Measurements from ENCODE around the gene GLI3.

The GLI3 gene

DNA sequence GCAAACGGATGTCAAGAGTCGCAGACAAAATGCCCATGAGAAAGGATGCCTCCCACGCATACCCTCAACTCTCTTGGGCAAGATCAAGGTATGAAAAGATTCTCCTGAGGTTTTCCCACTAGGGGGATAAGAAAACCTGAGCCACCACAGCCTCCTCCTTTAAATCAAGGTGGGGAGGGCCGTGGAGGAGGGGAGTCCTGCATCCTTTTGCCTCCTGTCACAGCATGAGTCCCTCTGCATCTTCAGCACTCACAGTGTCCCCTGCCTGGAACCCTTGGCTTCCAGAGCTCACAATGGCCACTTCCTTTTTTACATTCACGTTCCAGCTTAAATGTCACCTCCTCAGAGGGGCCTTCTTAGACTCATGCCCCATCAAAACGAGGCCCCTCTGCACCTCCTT is 207.6 kb downstream of the GLI3 start:
- no peak for DNase-seq (ENCODE audit: low read depth)
- TF ChIP-seq, protein P1, sequence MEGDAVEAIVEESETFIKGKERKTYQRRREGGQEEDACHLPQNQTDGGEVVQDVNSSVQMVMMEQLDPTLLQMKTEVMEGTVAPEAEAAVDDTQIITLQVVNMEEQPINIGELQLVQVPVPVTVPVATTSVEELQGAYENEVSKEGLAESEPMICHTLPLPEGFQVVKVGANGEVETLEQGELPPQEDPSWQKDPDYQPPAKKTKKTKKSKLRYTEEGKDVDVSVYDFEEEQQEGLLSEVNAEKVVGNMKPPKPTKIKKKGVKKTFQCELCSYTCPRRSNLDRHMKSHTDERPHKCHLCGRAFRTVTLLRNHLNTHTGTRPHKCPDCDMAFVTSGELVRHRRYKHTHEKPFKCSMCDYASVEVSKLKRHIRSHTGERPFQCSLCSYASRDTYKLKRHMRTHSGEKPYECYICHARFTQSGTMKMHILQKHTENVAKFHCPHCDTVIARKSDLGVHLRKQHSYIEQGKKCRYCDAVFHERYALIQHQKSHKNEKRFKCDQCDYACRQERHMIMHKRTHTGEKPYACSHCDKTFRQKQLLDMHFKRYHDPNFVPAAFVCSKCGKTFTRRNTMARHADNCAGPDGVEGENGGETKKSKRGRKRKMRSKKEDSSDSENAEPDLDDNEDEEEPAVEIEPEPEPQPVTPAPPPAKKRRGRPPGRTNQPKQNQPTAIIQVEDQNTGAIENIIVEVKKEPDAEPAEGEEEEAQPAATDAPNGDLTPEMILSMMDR (IDR thresholded peaks at IDR 0.05; ENCODE audit: insufficient read depth, low read depth, low read length, missing control alignments) = no peak
- no peak overlapping the region for H3K4me3 ChIP-seq (ENCODE audit: low read length)

DNA sequence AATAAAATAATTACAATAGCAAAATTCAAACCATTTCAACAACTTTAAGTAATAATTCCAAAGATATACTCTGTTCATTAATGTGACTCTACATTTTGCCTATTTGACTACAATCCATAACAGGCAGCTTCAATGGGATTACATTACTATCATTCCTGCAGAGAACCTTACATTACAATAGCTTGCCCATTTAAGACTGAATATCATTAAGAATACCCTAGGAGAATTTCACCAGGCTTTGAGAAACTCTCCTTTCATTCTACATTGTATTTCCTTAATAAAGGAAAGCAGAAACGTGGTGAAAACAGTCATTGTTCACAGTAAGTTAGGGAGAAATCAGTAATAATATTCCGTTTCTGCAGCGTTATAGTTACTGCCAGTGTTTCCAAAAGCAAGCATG is 209.5 kb downstream of the GLI3 start:
- TF ChIP-seq, protein P1 (IDR thresholded peaks at IDR 0.05; ENCODE audit: insufficient read depth, low read depth, low read length, missing control alignments) = no peak
- no peak overlapping the region for H3K4me3 ChIP-seq (ENCODE audit: low read length)
- DNase-seq (ENCODE audit: low read depth) = no peak

DNA sequence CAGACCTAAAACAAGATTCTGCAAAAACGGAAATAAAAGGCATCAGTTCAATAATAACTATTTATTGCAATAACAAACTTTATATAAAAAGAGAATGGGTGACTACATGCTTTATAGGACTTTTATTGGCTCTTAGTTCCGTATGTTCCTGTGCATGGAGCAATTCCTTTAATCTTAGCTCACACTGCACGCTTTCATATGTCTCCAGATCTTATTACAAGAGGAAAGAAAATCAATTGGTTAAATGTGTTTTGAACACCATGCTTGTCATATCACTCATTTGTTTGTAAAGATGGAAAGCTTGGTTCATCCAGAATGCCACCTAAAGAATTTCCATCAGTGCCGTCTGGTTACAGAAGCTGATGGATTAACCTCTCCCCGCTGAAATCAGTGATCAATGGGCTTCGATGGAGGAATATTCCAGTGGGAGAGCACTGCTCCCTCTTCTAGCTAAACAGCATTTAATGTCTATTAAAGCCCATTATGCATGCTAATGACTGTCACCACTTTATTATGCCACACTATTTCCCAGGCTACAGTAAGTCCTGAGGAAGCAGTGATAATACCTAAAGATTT is 210.3 kb downstream of the GLI3 start:
- TF ChIP-seq, protein P1 (IDR thresholded peaks at IDR 0.05; ENCODE audit: insufficient read depth, low read depth, low read length, missing control alignments) = no peak
- no peak for DNase-seq (ENCODE audit: low read depth)
- H3K4me3 ChIP-seq (ENCODE audit: low read length) = no peak overlapping the region

DNA sequence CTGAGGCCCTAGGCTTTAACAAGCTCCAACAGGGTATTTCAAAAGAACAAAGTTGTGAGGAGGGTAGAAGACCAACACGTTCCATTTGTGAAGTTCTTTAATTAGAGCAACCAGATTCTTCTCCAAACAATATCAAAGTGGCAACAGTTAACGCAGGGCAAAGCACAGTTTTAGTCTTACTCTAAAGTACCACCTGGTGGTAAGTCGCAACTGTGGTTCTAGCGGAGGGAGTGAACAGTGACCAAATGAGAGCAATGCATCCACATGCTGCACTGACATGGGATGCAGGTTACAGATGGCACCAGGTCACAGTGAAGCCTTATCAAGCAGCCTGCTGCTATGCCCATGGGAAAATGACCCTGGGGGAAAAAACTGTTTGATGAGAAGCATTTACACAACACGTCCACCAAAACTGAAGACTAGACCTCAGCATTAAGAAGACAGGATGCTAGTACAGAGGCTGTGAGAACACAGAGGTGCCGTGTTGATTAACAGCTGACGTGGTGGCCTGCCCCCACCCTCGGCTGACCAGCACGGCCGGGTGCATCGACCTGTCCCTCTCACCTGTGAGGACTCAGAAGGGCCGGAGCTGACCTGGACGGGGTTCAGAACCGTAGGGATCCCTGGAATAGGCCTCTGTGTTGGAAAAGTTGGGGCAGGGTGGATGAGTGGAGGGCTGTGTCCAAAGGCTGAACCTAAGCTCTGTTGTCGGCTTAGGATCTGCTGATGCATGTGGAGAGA is 211.2 kb downstream of the GLI3 start:
- H3K4me3 ChIP-seq (ENCODE audit: low read length) = no peak overlapping the region

DNA sequence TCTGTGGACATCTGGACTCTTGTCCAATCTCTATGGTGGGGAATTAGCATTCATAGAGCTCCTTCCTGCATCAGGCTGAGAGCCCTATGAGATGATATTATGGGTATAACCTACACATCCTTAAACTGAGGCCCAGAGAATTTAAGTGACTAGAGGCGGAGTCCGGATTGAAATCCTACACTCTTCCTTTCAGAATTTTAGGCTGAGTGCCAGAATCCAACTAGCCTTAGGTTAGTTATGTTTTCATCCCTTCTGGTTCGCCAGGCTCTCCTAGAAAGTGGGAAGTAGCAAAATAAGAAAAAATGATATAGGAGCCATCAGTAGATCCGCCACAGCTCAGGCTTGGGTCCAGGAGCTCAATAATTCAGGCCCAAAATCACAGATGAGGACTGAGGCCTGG is 212.5 kb downstream of the GLI3 start:
- TF ChIP-seq, protein P1 (IDR thresholded peaks at IDR 0.05; ENCODE audit: insufficient read depth, low read depth, low read length, missing control alignments) = no peak
- no peak for DNase-seq (ENCODE audit: low read depth)
- no peak overlapping the region for H3K4me3 ChIP-seq (ENCODE audit: low read length)

More for the DNA sequence above, 211.2 kb downstream of the GLI3 start:
- DNase-seq (ENCODE audit: low read depth) = no peak
- TF ChIP-seq, protein P1 (IDR thresholded peaks at IDR 0.05; ENCODE audit: insufficient read depth, low read depth, low read length, missing control alignments) = no peak

DNA sequence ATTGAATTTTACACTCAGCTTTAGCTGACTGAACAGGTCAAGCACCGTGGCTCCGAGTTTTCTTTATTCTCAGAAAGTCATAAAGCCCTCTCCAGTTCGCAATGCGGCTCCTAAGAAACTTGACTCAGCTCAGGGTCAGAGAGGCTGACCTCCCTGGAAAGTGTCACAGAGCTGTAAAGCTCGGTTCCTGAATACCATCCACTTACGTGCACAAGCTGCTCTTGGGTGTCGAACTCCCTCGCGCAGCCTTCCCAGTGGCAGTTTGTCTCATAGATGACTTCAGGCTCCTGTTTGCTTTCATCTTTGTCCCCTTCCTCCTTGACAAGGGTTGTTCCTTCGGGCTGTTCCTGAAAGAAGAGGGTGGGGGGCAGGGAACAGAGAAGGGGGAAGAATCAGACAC is 213.7 kb downstream of the GLI3 start:
- no peak for DNase-seq (ENCODE audit: low read depth)
- H3K4me3 ChIP-seq (ENCODE audit: low read length) = no peak overlapping the region
- TF ChIP-seq, protein P1 (IDR thresholded peaks at IDR 0.05; ENCODE audit: insufficient read depth, low read depth, low read length, missing control alignments) = no peak

DNA sequence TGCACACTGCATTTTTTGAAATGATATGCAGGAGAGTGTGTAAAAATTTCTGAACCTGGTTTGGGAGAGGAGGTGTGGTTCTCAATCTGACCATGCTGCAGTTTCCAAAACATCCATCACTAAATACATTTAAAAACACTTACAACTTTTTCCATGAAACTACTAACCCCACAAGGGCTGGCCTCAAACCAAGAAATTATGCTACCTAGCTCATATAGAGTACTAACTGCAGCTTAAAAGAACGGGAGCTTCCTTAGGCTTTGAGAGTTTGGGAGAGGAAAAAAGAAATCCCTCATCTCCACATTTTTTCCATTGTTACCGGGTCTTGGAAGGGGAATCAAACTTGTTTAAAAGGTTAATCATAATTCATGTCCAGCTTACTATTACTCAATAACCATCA is 214.2 kb downstream of the GLI3 start:
- TF ChIP-seq, protein P1 (IDR thresholded peaks at IDR 0.05; ENCODE audit: insufficient read depth, low read depth, low read length, missing control alignments) = no peak
- DNase-seq (ENCODE audit: low read depth) = no peak
- no peak overlapping the region for H3K4me3 ChIP-seq (ENCODE audit: low read length)
